PFSK-1 (cell line): ENCODE results near the gene SIM1.

Source experiments
- REST ChIP-seq, 2 experiments: IDR thresholded peaks; 2 replicates each; pipeline versions ENCODE4 v1.6.1 to v1.8.0; 2011 to 2012; ENCODE audit warnings: low read depth in 2 of 2, low read length in 2 of 2, control low read depth in 1 of 2, inconsistent platforms in 1 of 2, mild to moderate bottlenecking in 1 of 2, moderate library complexity in 1 of 2; ENCODE audit not compliant: insufficient read depth in 1 of 2
- TAF1 ChIP-seq: IDR thresholded peaks from 2 replicates; pipeline ENCODE4 v1.6.1; 2012; ENCODE audit warnings: low read length, control low read depth, borderline replicate concordance; ENCODE audit not compliant: insufficient read depth

GRCh38 chr6:100344321-100344720 lies 120.4 kb downstream of the SIM1 start:
- TF ChIP-seq TAF1 = no peak
- no peak for TF ChIP-seq REST (IDR thresholded peaks at IDR 0.05; ENCODE audit: insufficient read depth in 1 of 2, low read depth in 2 of 2, low read length in 2 of 2)
